NCI-H187 treated with DMSO at 0.1 percent for 48 hours (cell line): Measurements from ENCODE around the gene SNCAIP.

Experiments used
- DNase-seq: peaks from one replicate; lab custom pipeline; 2025; lab: John Stamatoyannopoulos, UW

The SNCAIP gene

DNA sequence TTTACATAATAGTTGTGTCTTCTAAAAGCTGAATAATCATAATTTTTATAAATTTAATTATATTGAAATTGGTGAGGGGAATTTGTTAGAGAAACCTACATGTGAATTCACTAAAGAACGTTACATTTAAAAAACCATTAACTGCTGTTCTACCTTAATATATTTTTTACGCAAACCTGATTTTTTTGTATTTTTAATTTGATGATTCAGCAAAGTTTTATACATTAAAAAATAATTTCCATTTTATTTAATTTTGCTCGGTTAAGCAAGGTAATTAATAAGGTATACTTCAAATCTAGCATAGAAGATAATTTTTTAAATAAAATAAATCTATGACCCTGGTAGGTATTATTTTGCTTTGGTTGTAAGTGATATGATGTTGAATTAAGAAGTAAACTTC lies 114.3 kb downstream of the SNCAIP start:
- DNase-seq = no peak

DNA sequence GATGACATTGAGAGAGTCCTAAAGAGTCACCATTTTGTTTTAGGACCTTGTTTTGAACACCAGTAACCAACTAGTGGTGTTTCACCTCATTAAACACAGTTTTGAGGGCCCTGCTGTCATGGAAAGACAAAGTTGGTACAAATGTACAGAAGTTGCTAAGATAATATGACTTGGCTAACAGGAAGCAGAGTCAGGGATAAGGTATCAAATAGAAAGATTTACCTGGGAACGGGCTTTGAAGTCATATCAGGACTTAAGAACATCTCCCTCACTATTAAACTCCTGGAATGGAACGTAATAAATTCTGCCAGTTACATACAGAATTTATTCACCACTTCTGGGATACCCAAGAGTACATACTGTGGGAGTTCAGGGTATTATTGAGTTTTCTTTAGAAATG lies 115.6 kb downstream of the SNCAIP start:
- no peak for DNase-seq

DNA sequence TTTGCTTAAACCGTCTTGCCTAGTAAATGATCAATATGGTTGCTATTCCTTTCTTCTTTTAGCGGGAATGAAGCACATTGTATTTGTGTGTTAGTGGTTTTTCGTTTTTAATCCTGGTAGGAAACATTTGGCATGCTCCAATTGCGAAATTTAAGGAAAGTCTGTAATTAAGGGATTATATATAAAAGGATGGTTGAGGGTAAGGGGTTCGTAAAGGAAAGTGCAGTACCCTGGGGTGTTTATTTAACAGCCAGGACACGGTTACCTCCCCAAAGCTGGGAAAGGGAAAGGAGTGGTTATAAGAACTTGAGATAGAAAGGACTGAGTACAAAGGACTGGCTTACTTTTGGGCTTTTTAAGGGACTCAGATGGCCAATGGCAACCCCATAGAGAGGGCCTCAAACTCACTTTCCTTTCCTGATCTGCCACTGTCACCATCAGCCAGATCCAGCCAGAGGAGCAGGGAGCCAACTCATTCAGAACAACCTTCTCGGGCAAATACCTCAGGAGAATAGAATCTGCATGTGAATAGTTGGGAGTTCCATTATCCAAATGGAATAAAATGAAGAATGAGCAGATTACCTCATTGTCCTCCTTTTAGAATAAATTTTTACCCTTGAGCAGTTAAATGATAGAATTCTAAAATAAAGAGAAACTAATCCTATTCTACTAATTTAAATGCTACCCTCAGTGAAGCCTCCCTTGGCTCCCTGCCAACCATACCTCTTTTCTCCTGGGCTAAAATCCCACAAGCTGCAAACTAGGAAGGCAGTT lies 117.7 kb downstream of the SNCAIP start:
- no peak for DNase-seq

DNA sequence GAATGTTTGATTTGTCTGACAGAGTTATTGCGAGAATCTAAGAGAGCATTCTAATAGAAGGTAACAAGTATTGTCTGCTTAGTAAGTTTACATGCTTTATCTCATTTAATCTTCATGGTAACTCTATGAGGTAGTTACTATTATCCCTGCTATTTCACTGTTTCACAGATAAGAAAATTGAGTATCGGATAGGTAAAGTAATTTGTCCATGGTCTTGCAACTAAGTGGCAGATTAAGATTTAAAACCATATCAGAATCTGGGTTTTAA lies 118.2 kb downstream of the SNCAIP start:
- no peak for DNase-seq

DNA sequence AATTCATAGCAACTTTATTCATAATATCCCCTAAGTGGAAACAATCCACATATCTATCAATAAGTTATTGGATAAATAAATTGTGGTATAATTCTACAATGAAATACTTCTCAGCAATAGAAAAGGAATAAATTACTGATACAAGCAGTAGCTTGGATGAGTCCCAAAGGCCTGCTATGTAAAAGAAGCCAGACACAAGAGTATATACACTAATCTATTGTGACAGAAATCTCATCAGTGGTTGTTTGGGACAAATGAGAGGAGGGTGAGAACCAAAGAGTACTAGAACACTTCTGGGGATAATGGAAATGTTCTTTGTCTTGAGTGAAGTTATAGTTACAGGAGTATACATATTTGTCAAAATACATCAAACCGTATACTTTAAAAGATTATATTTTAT lies 119.3 kb downstream of the SNCAIP start:
- no peak for DNase-seq

DNA sequence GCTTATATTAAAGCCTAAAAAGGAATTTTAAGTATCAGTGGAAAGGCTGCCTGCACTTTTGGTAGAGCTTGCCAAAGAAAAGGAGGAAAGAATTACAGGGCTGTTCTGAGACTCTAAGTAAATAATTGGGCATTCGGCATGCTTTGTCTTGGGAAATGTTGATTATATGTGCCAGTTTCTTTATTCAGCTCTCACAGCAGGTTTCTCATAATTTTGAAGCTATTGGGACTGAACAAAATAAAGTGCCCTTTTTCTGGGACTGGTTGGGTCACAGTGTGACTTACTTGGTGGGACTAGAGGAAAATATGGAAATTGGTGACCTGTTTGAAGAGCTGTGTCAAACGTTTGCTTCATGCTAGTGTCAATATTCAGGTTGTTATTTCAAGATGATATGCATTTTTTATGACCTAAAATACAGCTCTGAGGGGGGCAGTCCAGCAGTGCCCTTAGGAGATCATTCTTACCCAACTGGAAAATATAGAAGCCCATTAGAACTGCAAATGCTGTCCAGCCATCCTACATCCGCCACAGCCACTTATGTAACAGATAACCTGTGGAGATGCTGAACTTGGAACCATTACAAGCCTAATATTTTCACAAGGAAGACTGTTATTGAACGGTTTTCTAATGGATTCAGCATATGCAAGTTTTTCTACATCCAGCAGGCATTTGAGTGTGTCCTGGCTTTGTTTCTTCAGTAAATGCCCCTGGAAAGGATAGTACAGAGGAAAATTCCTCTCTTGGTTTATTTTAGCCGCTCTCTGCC lies 122.4 kb downstream of the SNCAIP start:
- DNase-seq = no peak

DNA sequence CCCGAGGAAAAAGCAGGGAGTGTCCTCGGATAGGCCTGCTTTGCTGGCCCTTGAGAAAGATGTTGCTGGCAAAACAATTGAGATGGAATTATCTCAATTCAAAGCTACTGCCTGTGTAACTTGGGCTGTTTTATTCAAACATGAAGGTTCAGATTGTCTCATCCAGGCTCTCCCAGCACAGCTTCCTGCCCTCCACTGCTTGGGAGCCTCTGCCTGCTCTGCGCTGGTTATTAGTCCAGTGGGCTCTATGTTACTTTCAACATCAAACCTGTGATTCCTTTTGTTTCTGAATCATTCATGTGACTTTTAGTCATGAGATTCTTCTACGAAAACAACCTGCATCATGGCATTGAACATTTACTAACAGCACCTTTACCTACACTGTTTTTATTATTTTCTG lies 123.2 kb downstream of the SNCAIP start:
- DNase-seq = no peak

DNA sequence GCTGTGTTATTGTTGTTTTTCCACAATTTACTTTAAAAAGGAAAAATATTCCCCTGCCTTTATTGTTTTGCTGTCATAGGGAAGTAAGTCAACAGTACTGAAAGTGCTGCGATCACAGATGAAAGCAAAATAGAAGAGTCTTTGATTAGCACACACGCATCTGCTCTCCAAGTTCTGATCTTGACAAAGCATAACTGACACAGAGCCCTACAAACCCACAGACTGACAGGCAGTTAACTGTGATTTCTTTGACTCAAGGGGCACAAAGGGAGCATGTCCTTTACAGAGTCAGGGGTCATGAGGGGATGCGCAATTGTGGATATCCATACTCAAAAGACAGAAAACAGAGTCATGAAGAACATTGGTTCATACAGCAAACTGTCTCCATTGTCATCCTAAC lies 123.7 kb downstream of the SNCAIP start:
- no peak for DNase-seq

DNA sequence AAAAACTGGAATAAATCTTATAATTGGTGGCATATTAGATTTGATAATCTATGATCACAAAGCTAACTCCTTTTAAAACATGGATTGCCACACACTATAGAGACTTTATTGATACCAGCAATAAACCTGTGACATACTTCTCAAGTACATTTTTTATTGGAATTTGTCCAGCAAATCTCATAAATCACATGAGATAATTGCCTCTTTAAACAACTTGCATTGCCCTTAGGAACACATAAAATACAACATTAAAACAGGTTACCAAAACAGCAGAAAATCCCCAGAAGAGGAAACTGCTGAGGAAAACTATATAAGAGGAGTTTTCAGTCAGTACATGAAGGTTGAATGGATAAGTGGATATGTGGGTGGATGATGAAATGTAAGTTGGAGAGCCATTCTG lies 124.6 kb downstream of the SNCAIP start:
- no peak for DNase-seq

DNA sequence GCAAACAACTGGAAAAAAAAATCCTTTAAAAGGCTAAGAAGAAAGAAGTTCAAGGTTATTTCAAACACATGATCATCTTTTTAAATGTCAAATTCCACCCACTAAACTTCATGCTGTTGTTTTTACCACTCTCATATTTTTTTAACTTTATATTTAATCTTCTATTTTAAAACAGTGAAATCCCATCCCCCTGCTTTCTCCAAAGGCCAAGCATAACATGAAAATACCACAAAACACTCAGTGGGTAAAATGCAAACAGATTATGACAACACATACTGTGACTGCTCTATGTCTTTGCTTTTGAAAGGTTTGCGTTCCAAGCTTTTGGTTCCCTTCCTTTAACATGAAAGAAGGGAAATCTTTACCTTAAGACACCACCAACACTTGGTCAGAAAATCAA lies 127.6 kb downstream of the SNCAIP start:
- DNase-seq = no peak

DNA sequence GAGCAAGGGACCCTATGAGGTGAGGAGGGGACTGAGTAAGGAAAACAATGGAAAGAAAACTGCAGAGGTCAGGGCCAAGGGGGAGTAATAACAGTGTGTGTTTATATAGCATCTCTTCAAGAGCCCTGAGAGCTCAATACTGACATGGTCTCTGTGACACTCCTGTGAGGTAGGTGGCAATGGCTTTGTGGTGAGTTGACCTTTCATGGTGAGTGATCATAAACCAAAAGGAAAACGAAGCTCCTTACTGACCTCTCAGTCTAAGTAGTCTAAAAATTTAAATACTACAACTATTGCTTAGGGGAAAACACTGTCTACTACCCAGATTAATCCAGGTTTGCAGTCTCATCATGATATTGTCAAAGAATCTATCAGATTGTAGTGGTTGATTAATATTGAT lies 130.9 kb downstream of the SNCAIP start:
- DNase-seq = no peak

DNA sequence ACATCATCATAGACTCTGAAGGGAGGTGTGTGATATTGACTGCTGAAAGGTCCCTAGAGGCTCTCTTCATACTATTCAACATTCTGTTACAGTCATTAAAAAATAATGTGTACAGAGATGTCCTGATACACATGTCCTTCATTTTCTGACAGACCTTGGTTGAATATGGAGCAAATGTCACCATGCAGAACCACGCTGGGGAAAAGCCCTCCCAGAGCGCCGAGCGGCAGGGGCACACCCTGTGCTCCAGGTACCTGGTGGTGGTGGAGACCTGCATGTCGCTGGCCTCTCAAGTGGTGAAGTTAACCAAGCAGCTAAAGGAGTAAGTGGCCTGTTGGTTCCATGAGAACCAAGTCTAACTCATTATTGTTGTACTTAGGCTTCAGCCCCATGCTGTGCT lies 132.4 kb downstream of the SNCAIP start:
- DNase-seq = no peak

DNA sequence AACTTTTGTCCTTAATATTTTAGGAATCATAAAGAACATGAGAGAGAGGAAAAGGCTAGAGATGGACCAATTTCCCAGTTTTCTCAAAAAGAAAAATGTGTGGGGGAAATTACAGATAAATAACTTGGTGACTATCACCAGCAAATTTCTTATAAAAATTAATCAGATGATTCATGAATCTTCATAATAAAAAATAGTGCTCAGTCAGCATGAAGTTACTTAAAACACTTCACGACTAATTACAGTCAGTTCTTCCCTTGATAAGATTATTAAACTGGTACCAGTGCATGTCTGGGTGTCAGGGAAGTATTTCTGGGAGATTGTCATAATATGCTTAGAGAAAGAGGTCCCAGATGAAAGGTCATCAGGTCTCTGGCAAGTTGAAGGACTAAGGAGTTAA lies 133.0 kb downstream of the SNCAIP start:
- no peak for DNase-seq

DNA sequence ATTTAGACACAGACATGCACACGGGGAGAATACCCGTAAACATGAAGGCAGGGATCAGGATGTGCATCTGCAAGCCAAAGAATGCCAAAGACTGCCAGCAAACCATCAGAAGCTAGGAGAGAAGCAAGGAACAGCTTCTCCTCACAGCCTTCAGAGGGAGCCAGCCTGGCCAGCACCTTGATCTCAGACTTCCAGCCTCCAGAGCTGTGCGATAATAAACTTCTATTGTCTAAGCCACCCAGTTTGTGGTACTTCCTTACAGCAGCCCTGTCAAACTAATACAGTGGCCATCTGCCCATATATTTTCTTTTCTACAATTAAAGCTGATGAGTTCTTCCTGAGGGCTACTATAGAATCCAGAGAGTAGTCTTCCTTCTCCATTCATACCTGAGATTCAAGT lies 135.0 kb downstream of the SNCAIP start:
- DNase-seq = no peak

DNA sequence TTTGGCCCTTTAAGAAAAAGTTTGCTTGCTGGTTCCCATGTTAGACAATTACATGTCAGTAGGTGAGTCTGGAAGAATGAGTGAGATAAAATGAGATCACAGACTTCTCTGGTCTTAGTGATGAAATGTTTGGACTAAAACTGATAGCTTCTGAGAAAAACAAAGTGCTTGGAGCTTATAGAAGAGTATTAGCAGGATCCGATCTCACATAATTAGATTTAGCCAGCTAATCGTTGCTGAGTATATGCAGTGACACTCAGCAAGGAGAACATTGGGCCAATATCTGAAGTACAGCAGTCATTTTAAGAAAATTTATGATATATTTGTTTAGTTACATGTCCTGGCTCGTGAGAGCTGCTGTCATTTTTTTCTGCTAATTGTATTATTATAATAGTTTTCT lies 135.8 kb downstream of the SNCAIP start:
- DNase-seq = no peak

DNA sequence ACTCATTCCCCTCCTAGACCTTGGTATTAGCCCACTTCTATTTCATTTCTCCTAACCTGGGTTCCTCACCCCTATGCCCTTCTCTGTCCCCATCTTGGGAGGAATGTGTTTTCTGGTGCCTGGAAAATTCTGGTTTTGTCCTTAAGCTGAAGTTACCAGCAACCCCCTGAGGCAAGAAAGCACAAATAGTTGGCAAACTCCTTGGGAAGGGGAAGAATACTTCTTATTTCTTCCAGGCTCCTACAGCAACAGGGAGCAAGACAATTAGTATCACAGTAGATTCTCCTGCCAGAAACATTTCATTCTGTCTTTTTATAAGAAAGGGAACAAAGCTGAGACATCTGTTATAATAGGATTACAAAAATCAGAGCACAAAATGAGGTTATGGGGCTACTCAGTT lies 142.5 kb downstream of the SNCAIP start:
- DNase-seq = no peak

DNA sequence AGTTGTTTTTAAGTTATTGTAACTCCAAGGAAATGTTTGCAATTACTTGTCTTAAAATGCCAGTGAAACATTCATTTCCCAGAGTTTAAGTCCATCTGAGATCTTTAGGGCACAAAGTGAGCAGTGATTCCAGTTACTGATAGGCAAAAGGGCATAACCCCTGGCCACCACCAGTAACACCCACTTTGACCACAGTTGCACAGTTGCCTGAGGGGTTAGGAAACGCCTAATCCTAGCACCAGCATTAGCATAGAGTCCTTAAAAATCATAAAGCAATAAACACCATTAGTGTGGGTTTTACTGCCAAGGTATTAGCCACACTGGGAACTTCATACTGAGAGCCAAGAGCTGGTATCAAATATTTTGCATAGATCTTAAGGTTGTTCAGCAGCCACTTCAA lies 143.9 kb downstream of the SNCAIP start:
- DNase-seq = no peak

DNA sequence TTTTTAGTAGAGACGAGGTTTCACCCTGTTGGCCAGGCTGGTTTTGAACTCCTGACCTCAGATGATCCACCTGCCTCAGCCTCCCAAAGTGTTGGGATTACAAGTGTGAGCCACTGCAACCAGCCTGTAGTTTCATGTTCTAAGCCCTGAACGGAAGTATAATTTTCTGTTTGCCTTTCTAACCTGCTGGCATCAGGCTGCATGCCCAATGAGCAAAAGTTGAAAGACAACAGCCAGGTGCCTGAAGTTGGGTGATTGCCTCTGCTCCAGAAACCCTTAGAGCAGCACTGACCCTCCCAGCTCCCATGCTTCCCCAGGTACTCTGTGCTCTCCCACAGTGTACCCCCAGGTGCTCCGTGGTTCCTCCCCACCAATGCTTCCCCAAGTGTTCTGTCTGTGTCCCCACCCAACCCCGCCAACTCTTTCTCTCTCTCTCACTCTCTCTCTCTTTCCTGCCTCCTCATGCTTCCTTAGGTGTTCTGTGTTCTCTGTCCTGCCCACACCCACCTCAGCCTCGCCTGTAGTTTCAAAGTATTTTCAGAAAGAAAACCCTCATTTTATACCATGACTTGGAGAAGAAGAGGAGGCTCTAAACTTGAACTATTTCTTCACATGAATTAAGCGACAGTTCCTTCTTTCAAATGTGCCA lies 145.3 kb downstream of the SNCAIP start:
- no peak for DNase-seq

DNA sequence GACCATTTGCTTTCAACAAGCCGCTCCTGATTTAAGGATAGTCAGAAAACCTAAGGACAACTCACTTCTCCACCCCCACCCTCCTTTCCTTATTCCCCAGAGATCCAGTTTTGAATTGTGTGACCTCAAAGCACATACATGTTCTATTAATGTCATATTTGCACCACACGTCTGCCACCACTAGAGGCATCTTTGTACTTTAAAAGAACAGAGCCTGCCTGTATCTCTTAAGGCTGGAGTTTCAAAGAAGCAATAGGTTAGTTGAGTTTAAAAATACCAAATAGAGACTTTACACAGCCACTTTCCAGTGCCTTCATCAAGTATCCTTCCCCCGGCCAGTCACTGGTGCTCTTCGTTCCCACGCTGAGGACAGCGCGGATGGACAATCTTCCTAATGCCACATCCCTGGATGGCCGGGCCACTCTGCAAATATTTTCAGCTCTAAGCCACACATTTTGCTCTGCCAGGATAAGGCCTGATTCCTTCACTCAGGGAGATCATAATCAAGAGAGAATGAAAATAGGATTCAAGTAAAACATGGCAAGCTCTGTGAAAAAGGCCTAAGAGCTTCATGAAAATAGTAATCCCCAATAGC lies 146.3 kb downstream of the SNCAIP start:
- no peak for DNase-seq

DNA sequence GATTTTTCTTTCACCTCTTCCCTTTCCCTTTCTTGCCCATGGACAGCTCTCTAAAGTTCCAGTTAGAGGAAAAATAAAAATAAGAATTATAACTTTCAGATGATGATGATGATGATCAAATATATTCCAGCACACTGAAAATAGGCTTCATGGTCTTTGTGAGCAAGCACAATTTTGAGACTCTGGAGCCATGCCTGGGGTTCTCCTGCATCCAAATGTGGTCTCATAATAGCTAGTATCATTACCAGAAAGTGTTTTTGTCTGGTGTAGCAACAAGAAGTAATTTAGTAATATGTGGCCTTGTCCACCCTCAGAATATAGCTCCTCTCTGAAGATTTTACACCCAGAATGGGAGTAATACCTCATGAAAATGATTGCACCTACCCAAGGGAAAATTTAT lies 150.4 kb downstream of the SNCAIP start:
- DNase-seq = no peak

DNA sequence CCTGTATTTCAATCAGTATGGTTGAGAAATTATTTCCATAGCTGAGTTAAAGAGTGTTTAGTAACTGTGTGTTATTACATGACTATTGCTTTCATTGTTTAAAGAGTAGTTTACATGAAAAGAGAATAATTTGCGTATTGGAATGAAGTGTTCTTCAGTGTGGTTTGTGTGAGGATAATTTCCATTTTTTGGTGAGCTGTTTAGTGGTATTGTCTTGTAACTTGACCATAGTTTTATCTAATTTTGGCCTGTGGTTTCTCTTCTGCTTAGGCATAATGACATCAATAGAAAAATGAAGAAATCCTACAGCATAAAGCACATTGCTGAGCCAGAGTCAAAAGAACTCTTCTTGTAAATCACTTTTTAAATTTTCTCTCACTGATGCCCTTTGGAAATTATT lies 151.2 kb downstream of the SNCAIP start:
- no peak for DNase-seq

DNA sequence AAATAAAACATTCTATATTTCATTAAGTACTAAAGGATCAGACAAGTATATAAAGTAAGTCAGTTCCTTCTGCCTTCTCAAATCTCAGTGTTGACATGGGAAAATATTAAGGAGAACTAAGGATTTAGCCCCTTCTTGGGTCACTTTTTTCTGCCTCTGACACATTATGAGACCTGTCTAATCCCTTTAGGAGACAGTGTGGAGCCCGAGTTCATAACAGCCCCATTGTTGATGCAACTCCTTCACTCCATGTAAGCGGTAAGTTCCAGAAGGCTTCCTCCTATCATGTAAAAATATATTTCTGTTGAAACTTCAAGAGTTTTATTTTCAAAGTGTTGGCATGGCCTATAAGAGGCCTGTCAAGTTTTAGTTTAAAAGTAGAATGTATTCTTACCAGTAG lies 152.2 kb downstream of the SNCAIP start:
- DNase-seq = no peak

DNA sequence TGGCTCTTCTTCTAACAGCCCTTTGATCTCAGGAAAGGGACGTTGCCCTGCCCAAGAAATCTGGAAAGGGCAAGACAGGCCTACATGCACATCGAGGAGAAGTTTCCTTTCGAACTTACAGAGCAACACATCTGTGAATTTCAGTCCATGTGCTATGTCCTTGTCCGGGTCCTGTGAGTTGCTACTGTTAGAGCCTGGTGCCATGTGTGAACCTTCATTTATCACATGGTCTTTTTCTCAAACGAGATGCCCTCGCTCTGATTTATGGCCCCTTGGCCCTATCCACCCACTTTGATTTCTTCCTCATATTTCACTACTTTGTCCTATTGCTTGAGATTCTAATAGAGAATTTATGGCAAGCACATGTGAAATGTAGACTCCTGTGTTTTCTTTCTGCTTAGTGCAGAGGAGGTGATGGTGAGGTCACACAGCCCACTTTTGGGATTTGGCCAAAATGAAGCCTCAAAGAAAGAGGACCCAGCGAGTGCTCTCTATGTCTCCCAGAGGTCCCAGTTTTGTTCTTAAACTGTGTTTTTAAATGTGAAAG lies 153.1 kb downstream of the SNCAIP start:
- DNase-seq = no peak
